ENCODE data around the gene STRBP.

The STRBP gene

DNA sequence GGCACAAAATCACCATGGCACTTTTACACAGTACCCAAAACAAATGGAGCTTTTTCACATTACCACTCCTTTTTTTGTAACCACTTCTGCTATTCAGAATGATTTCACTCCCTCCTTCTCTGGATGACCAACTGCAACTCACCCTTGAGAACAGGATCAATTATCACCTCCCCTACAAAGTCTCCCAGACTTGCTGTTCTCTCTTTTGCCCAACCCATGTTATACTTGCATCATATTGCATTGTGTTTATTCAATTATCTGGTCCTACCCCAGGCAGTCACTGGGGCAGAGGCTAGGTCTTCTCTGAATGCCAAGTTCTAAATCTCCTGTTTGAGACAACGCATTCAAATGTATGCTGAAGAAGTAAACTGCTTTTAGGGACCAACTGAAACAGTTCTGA is 139.0 kb downstream of the STRBP start:
- ATAC-seq (ENCODE audit: insufficient read depth, low read depth) (no peak), DNase-seq (no peak)
- Histone ChIP-seq H3K27me3 (ENCODE audit: insufficient read depth, low read length, poor library complexity) (no peaks in the 10 kb centered on the region), H3K9me3 (ENCODE audit: insufficient read depth, low read length, severe bottlenecking) (no peaks in the 10 kb centered on the region), H3K36me3 (ENCODE audit: insufficient read depth, low read length) (peaks cover 53% of the 10 kb centered on the region), H3K79me2 (ENCODE audit: insufficient read depth, low read length) (no peaks in the 10 kb centered on the region), H3K4me2 (ENCODE audit: insufficient read depth, low read length) (no peak overlapping the region), H4K20me1 (ENCODE audit: insufficient read depth, low read length) (no peaks in the 10 kb centered on the region), H3K4me1 (ENCODE audit: insufficient read depth, low read length) (no peaks in the 10 kb centered on the region), H3K27ac (ENCODE audit: low read length) (no peak overlapping the region), H2AFZ (ENCODE audit: low read depth, low read length) (no peak overlapping the region), H3K9ac (ENCODE audit: low read depth, low read length) (no peak overlapping the region), H3K4me3 (ENCODE audit: low read depth in 1 of 2, low read length in 2 of 2) (no peak overlapping the region)
- TF ChIP-seq EZH2 (IDR thresholded peaks at IDR 0.05; ENCODE audit: borderline replicate concordance, low read depth, low read length, severe bottlenecking), result no peak
- TF ChIP-seq, protein P1, sequence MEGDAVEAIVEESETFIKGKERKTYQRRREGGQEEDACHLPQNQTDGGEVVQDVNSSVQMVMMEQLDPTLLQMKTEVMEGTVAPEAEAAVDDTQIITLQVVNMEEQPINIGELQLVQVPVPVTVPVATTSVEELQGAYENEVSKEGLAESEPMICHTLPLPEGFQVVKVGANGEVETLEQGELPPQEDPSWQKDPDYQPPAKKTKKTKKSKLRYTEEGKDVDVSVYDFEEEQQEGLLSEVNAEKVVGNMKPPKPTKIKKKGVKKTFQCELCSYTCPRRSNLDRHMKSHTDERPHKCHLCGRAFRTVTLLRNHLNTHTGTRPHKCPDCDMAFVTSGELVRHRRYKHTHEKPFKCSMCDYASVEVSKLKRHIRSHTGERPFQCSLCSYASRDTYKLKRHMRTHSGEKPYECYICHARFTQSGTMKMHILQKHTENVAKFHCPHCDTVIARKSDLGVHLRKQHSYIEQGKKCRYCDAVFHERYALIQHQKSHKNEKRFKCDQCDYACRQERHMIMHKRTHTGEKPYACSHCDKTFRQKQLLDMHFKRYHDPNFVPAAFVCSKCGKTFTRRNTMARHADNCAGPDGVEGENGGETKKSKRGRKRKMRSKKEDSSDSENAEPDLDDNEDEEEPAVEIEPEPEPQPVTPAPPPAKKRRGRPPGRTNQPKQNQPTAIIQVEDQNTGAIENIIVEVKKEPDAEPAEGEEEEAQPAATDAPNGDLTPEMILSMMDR (IDR thresholded peaks at IDR 0.05; ENCODE audit: borderline replicate concordance, extremely low read depth, low read length, poor library complexity, severe bottlenecking), result no peak

DNA sequence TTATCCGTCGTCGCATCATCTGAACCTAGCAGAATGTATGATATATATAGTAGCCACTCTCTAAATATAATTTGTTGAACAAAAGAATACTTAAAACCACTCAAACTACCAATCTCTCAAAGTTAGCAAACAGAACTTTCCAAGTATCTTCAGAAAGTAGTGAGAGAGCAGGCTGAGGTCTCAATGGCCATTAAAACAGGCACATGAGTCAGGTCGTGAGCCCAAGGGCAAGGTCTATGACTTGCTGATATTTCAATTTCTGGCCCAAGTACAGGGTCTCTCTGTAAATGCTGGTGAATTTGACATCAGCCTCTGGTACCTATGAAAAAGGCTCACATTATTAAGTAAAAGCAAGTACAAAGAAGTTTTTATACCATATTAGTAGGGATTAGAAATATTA is 139.8 kb downstream of the STRBP start:
- Histone ChIP-seq H3K27ac (ENCODE audit: low read length) (no peak overlapping the region), H2AFZ (ENCODE audit: low read depth, low read length) (no peak overlapping the region), H3K9me3 (ENCODE audit: insufficient read depth, low read length, severe bottlenecking) (no peaks in the 10 kb centered on the region), H3K79me2 (ENCODE audit: insufficient read depth, low read length) (no peaks in the 10 kb centered on the region), H3K4me3 (ENCODE audit: low read depth in 1 of 2, low read length in 2 of 2) (no peak overlapping the region), H3K4me1 (ENCODE audit: insufficient read depth, low read length) (no peaks in the 10 kb centered on the region), H4K20me1 (ENCODE audit: insufficient read depth, low read length) (no peaks in the 10 kb centered on the region), H3K27me3 (ENCODE audit: insufficient read depth, low read length, poor library complexity) (no peaks in the 10 kb centered on the region), H3K4me2 (ENCODE audit: insufficient read depth, low read length) (no peak overlapping the region), H3K36me3 (ENCODE audit: insufficient read depth, low read length) (peaks cover 49% of the 10 kb centered on the region), H3K9ac (ENCODE audit: low read depth, low read length) (no peak overlapping the region)
- TF ChIP-seq EZH2 (IDR thresholded peaks at IDR 0.05; ENCODE audit: borderline replicate concordance, low read depth, low read length, severe bottlenecking), result no peak
- TF ChIP-seq, protein P1 (IDR thresholded peaks at IDR 0.05; ENCODE audit: borderline replicate concordance, extremely low read depth, low read length, poor library complexity, severe bottlenecking), result no peak
- DNase-seq, result no peak
- ATAC-seq (ENCODE audit: insufficient read depth, low read depth), result no peak

GRCh38 chr9:123127512-123128075 is 140.8 kb downstream of the STRBP start:
- Histone ChIP-seq H3K9me3 (ENCODE audit: insufficient read depth, low read length, severe bottlenecking) (no peaks in the 10 kb centered on the region), H3K79me2 (ENCODE audit: insufficient read depth, low read length) (no peaks in the 10 kb centered on the region), H3K27me3 (ENCODE audit: insufficient read depth, low read length, poor library complexity) (no peaks in the 10 kb centered on the region), H2AFZ (ENCODE audit: low read depth, low read length) (no peak overlapping the region), H3K36me3 (ENCODE audit: insufficient read depth, low read length) (peaks cover 46% of the 10 kb centered on the region), H3K9ac (ENCODE audit: low read depth, low read length) (no peak overlapping the region), H3K4me1 (ENCODE audit: insufficient read depth, low read length) (no peaks in the 10 kb centered on the region), H3K4me2 (ENCODE audit: insufficient read depth, low read length) (no peak overlapping the region), H4K20me1 (ENCODE audit: insufficient read depth, low read length) (no peaks in the 10 kb centered on the region), H3K27ac (ENCODE audit: low read length) (no peak overlapping the region), H3K4me3 (ENCODE audit: low read depth in 1 of 2, low read length in 2 of 2) (no peak overlapping the region)
- no peak for TF ChIP-seq EZH2 (IDR thresholded peaks at IDR 0.05; ENCODE audit: borderline replicate concordance, low read depth, low read length, severe bottlenecking)
- TF ChIP-seq, protein P1 (IDR thresholded peaks at IDR 0.05; ENCODE audit: borderline replicate concordance, extremely low read depth, low read length, poor library complexity, severe bottlenecking), result no peak
- DNase-seq (no peak), ATAC-seq (ENCODE audit: insufficient read depth, low read depth) (no peak)

GRCh38 chr9:123121457-123121856 is 146.9 kb downstream of the STRBP start:
- Histone ChIP-seq H3K9me3 (ENCODE audit: insufficient read depth, low read length, severe bottlenecking) (no peaks in the 10 kb centered on the region), H3K4me2 (ENCODE audit: insufficient read depth, low read length) (no peak overlapping the region), H4K20me1 (ENCODE audit: insufficient read depth, low read length) (no peaks in the 10 kb centered on the region), H2AFZ (ENCODE audit: low read depth, low read length) (no peak overlapping the region), H3K4me1 (ENCODE audit: insufficient read depth, low read length) (no peaks in the 10 kb centered on the region), H3K36me3 (ENCODE audit: insufficient read depth, low read length) (peaks cover 6% of the 10 kb centered on the region), H3K4me3 (ENCODE audit: low read depth in 1 of 2, low read length in 2 of 2) (no peak overlapping the region), H3K27me3 (ENCODE audit: insufficient read depth, low read length, poor library complexity) (no peaks in the 10 kb centered on the region), H3K27ac (ENCODE audit: low read length) (no peak overlapping the region), H3K79me2 (ENCODE audit: insufficient read depth, low read length) (no peaks in the 10 kb centered on the region), H3K9ac (ENCODE audit: low read depth, low read length) (no peak overlapping the region)
- DNase-seq (no peak), ATAC-seq (ENCODE audit: insufficient read depth, low read depth) (no peak)
- TF ChIP-seq, protein P1 (IDR thresholded peaks at IDR 0.05; ENCODE audit: borderline replicate concordance, extremely low read depth, low read length, poor library complexity, severe bottlenecking), result no peak
- no peak for TF ChIP-seq EZH2 (IDR thresholded peaks at IDR 0.05; ENCODE audit: borderline replicate concordance, low read depth, low read length, severe bottlenecking)
